ENCODE results near the gene RPS6KC1. TPM values are rescaled to one million over a fixed set of nuclear protein-coding genes. Genes with fewer than 3 reads are reported as not detected.
A peak's percentile ranks its signal among the peaks of the same experiment; 100 is the strongest.
"Not testable (repeated sequence)": the region's sequence is repeated elsewhere in the genome, so short reads cannot be mapped to it uniquely, and the experiment has no call there.

Gene RPS6KC1
- polyA plus RNA-seq, 1 donor from 2014 or later = 7.6 TPM

DNA sequence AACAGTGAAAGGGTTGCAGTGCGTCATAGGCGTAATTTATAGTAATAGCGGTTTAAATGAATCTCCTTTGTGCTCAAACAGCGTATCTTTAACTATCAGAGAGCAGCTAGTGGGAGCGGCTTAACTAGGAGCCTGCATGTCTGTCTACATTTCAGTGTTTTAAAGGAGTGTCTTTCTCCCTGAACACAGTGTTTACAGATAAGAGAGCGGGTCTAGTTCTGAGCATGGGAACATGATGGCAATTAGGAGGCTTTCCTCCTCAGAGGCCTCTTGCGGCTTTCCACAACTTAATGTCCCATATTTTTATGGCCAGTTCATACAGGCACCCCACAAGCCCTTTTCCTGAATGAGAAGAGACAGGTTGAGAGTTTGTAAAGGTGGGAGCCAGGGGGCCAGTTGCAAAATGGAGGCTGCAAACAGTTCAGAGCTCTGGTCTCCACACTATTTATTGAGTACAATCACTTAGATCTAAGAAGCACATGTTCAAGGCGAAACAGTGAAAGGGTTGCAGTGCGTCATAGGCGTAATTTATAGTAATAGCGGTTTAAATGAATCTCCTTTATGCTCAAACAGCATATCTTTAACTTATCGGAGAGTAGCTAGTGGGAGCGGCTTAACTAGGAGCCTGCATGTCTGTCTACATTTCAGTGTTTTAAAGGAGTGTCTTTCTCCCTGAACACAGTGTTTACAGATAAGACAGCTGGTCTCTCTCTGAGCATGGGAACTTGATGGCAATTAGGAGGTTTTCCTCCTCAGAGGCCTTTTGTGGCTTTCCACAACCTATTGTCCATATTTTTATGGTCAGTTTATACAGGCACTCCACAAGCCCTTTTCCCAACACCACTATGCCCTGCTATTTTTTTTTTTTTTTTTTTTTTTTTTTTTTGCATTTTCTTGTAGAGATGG is 5.5 kb upstream of the RPS6KC1 start:
- not testable (repeated sequence) for H3K27ac Mint-ChIP-seq

DNA sequence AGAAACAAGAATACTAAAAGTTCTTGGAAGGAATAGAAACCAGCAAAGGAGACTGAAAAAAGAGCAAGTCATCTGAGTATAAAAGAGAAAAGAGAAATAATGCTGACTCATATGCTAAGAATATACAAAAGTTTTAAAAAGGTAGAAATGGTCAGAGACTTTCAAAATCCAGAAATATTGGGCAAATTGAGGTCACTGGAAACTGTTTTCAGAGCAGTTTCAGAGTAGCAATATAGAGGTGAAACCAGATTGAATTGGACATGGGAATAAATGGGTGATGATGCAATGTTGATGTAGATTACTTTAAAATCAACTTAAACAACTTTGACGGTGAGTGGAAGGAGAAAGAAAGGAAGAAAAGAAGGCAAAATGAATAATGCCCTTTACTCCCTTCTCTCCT is 1.8 kb upstream of the RPS6KC1 start:
- H3K4me1 Mint-ChIP-seq = peaks cover 7 to 21% (median 15%) of the 10 kb centered on the region in 3 donors
- peak overlapping the region in 1 of 3 donors; percentile 52 for H3K27ac Mint-ChIP-seq
- H3K36me3 Mint-ChIP-seq = no peaks in the 10 kb centered on the region
- peak overlapping the region in 3 of 4 donors; percentile 12 to 79 (median 65) for H3K4me3 Mint-ChIP-seq
- peaks cover 13% of the 10 kb centered on the region for H3K27me3 Mint-ChIP-seq
- peaks cover 2 to 10% (median 6%) of the 10 kb centered on the region in 3 donors for H3K9me3 Mint-ChIP-seq

More for the DNA sequence above, 5.5 kb upstream of the RPS6KC1 start:
- H3K27me3 Mint-ChIP-seq = peaks cover 11% of the 10 kb centered on the region
- not testable (repeated sequence) for H3K4me1 Mint-ChIP-seq, H3K36me3 Mint-ChIP-seq, H3K9me3 Mint-ChIP-seq, H3K4me3 Mint-ChIP-seq

DNA sequence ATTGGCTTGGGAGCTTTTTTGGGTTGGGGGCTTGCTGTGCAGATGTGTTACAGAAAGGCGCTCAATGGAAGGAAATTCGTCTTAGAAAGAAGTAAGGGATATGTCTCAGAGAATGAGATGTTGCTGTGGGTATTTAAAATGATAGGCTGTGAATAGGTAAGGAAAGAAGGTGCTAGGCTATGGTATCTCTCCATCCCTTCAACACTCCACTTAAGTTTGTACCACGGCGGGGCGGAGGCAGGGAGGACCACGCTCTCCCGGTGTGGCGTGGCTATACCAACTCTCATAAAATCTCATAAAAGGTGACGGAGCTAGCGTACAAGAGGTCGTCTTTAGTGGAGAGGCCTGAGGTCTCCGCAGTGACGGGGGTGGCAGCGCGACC is 305 bp upstream of the RPS6KC1 start:
- H3K27me3 Mint-ChIP-seq = peaks cover 13% of the 10 kb centered on the region
- no peaks in the 10 kb centered on the region for H3K36me3 Mint-ChIP-seq
- H3K27ac Mint-ChIP-seq = peak overlapping the region; percentile 41 to 100 (median 92)
- H3K4me3 Mint-ChIP-seq = peak overlapping the region; percentile 90 to 99 (median 94)
- H3K4me1 Mint-ChIP-seq = peaks cover 7 to 22% (median 17%) of the 10 kb centered on the region in 3 donors
- H3K9me3 Mint-ChIP-seq = peaks cover 2 to 10% (median 6%) of the 10 kb centered on the region in 3 donors

DNA sequence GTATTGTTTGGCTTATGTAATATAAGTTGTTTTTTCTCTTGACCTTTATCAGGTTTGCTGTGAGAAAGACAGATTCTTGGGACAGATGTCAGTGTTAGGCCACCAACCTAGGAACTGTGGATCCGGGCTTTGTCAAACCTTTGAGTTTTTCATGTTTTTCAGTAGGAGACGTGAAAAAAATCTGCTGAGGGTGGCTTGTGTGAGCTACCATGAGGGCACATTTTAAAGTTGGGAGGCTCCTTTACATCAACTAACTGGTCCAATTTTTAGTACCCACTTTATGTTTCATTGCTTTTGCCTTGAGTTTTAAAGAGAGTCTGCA is 801 bp downstream of the RPS6KC1 start:
- Mint-ChIP-seq H3K4me3 (peak overlapping the region; percentile 90 to 99 (median 94)), H3K9me3 (peaks cover 2 to 10% (median 6%) of the 10 kb centered on the region in 3 donors), H3K4me1 (peaks cover 7 to 22% (median 17%) of the 10 kb centered on the region in 3 donors), H3K27me3 (peaks cover 13% of the 10 kb centered on the region), H3K36me3 (peaks cover 3% of the 10 kb centered on the region), H3K27ac (peak overlapping the region in 2 of 3 donors; percentile 87 to 100)

DNA sequence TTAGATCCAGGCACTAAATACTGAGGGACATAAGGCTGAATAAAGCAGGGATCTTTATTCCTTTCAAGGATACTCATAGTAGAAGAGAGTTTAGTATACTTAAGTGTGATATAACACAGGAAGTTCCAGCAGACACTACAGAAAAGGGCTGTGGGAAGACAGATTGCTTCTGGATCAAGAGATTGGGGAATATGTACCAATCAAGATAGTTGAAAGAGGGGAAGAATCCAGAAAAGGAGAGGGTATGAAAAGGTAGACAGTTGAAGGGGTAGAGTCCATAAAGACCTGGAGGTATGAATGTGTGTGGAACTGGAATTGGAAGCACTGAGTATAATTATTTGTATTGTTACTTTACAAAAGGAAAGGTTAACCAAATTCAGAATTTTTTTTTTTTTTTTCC is 2.4 kb downstream of the RPS6KC1 start:
- H3K4me3 Mint-ChIP-seq = no peak overlapping the region
- H3K9me3 Mint-ChIP-seq = peaks cover 2 to 10% (median 6%) of the 10 kb centered on the region in 3 donors
- H3K4me1 Mint-ChIP-seq = peaks cover 7 to 22% (median 17%) of the 10 kb centered on the region in 3 donors
- H3K36me3 Mint-ChIP-seq = peaks cover 3% of the 10 kb centered on the region
- no peak overlapping the region for H3K27ac Mint-ChIP-seq
- peaks cover 8% of the 10 kb centered on the region for H3K27me3 Mint-ChIP-seq

DNA sequence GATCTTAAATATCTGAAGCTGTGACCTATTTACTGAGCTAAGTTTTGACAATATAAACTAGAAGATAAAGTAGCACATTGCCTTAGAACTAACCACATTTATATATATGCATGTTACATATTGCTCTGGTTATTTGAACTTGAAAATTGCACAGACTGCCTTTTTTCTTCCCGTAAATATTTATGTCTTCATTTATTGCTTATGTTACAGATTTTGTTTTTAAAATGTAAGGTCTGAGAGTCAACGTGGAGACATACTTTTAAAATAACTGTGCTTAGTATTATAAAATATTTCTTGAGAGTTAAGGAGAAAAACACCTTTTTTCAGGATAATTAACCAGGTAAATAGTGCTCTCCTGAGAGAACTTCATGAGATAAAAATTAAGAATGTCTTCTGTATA is 3.1 kb downstream of the RPS6KC1 start:
- Mint-ChIP-seq H3K4me1 (peaks cover 7 to 22% (median 17%) of the 10 kb centered on the region in 3 donors), H3K27me3 (peaks cover 3% of the 10 kb centered on the region), H3K9me3 (peaks cover 2 to 6% (median 6%) of the 10 kb centered on the region in 3 donors), H3K36me3 (peaks cover 3% of the 10 kb centered on the region), H3K4me3 (no peak overlapping the region), H3K27ac (no peak overlapping the region)

DNA sequence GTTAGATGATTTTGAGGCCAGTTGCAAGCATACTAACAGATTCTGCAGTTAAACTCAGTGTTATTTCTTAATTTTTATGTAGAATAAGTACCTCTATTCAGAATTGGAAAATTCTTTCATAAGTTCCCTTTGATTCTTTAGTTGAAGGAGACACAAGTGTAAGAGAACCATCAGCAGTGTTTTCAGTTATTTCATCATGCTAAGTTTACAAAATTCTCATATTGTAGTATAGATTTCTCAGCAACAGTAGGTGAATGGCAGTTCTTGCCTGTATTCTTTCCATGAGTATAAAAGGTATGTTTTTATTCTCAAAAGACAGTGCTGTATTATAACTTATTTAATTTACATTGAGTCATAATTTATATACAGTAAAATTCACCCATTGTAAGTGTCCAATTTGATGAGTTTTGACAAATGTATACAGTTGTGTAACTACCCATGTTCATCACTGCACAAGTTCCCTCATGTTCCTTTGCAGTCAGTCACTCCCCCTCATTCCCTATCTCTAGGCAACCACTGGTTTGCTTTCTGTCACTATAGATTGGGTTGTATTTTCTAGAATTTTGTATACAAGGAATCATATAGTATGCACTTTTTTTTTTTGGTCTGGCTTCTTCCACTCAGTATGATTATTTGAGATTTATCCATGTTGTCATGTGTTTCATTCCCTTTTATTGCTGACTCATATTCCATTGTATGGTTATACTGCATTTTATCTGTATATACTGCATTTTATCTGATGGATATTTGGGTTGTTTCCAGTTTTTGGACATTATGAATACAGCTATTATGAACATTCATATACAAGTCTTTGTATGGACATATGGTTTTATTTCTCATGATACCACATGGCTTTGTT is 3.9 kb downstream of the RPS6KC1 start:
- Mint-ChIP-seq H3K4me3 (peak overlapping the region in 1 of 4 donors; percentile 9), H3K27me3 (peaks cover 3% of the 10 kb centered on the region), H3K9me3 (peaks cover 2 to 6% (median 6%) of the 10 kb centered on the region in 3 donors), H3K27ac (no peak overlapping the region), H3K4me1 (peaks cover 7 to 22% (median 18%) of the 10 kb centered on the region in 3 donors), H3K36me3 (peaks cover 3% of the 10 kb centered on the region)

DNA sequence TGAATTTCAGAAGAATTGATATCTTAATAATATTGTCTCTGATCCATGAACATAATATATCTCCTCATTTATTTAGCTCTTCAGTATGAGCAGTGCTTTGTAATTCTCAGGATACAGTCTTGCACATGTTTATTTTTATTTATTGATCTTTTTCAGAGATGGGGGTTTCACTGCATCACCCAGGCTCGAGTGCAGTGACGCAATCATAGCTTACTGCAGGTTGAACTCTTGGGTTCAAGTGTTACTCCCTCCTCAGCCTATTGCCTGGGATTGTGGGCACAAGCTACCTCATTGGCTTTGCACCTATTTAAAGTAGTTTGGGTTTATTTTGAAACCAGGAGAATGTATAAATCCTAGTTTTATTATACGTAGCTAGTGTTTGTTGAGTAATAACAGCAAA is 4.7 kb downstream of the RPS6KC1 start:
- Mint-ChIP-seq H3K36me3 (peaks cover 3% of the 10 kb centered on the region), H3K9me3 (peaks cover 0 to 4% (median under 1%) of the 10 kb centered on the region in 3 donors), H3K4me3 (no peak overlapping the region), H3K27me3 (peaks cover under 1% of the 10 kb centered on the region), H3K27ac (no peak overlapping the region), H3K4me1 (peaks cover 7 to 15% (median 14%) of the 10 kb centered on the region in 3 donors)

DNA sequence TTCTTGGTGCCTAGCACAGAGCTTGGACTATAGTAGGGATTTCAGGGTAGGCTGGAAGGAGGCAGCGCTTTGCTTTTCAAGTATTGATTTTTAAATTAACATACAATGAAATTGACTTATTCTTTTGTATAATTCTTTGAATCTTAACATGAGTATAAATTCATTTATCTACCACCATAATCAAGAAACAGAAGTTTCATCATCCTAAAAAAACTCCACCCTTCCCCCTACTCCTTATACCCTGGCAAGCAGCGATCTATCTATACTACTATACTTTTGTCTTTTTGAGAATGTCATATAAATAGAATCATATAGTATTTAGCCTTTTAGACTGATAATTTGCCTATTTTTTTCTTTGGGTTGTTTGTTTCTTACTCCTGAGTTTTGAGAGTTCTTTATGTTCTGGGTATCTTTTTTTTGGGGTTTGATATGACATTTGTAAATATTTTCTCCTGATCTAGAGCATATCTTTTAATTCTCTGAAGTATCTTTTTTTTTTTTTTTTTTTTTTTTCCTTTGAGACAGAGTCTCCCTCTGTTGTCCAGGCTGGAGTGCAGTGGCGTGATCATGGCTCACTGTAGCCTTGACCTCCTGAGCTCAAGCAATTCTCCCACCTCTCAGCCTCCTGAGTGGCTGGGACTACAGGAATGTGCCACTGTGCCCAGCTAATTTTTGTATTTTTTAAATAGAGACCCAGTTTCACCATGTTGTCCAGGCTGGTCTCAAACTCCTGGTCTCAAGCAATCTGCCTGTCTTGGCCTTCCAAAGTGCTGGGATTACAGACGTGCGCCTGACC is 6.4 kb downstream of the RPS6KC1 start:
- H3K27ac Mint-ChIP-seq = no peak overlapping the region
- H3K36me3 Mint-ChIP-seq = peaks cover 3% of the 10 kb centered on the region
- H3K4me3 Mint-ChIP-seq = no peak overlapping the region
- H3K4me1 Mint-ChIP-seq = peaks cover 4 to 10% (median 5%) of the 10 kb centered on the region in 3 donors
- no peaks in the 10 kb centered on the region for H3K9me3 Mint-ChIP-seq
- H3K27me3 Mint-ChIP-seq = no peaks in the 10 kb centered on the region

DNA sequence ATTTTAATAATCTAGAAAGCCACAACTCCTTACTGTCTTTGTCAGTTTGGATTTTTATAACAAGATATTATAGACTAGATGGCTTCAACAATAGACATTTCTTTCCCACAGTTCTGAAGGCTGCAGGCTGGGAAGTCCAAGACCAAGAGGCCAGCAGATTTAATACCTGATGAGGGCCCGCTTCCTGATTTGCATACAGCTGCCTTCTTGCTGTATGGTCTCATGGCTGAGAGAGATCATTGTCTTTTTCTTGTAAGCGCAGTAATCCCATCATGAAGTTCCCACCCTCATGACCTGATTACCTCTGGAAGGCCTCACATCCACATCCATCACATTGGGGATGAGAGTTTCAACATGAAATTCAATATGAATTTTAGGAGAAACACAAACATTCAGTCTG is 9.8 kb downstream of the RPS6KC1 start:
- Mint-ChIP-seq H3K27me3 (no peaks in the 10 kb centered on the region), H3K4me1 (peaks cover 6 to 9% (median 8%) of the 10 kb centered on the region in 3 donors), H3K27ac (no peak overlapping the region), H3K36me3 (peaks cover 3% of the 10 kb centered on the region), H3K9me3 (no peaks in the 10 kb centered on the region), H3K4me3 (no peak overlapping the region)

DNA sequence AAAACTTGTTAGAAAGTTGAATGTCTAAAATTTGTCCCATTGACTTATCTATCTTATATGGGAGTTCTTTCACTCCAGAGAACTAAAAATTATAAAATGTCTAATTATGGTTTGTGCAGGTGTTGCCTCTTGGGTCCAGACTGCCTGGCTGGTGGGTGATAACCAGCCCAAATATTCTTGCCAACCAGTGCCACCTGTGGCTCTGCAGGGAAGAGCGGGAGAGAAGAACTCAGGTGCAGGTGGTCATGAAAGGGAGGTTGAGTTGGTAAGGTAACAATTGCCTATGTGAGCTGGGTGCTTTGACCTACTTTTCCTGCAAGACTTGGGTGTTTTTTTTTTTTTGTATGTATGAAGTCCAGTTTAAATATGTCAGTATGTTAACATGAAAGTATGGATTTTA is 10.2 kb downstream of the RPS6KC1 start:
- Mint-ChIP-seq H3K9me3 (no peaks in the 10 kb centered on the region), H3K4me1 (peaks cover 6 to 13% (median 9%) of the 10 kb centered on the region in 3 donors), H3K27ac (no peak overlapping the region), H3K4me3 (no peak overlapping the region), H3K27me3 (no peaks in the 10 kb centered on the region), H3K36me3 (peaks cover 3% of the 10 kb centered on the region)

DNA sequence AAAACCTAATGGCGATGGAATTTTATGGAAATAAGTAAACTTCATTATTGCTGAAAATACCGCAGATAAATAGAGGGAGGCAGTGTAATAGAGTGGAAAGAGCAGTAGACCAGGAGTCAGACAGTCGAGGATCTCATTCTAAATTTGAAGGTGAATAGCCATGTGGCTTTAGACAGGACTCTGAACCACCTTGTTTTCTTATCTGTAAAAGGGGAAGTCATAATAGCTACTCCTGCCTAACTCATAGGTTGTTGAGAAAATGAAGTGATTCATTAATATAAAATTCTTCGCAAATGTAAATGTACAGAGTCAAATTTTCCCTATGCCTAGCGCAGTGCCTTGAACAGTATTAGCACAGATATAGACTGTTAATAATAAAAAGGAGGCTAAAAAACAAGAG is 14.8 kb downstream of the RPS6KC1 start:
- Mint-ChIP-seq H3K36me3 (no peaks in the 10 kb centered on the region), H3K9me3 (no peaks in the 10 kb centered on the region), H3K27me3 (no peaks in the 10 kb centered on the region), H3K27ac (peak overlapping the region in 1 of 3 donors; percentile 35), H3K4me3 (no peak overlapping the region), H3K4me1 (peaks cover 12 to 25% (median 16%) of the 10 kb centered on the region in 3 donors)

DNA sequence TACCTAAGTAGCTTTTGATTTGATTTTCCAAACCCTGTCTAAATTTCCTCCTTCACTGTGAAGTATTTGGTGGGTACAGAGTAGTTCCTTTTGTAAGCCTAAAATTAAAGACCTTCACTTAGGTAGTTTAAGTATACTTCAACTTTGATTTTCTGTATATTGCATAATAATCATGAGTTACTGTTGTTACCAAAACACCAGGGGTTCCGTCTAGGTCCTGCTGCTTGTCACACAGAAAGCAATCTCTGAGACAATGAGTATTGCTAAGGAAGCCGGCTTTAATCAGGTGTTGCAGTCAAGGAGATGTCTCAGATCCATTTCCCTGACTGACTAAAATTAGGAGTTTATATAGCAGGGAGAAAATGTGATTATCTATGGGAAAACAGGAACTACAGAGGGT is 15.3 kb downstream of the RPS6KC1 start:
- peaks cover 12 to 22% (median 14%) of the 10 kb centered on the region in 3 donors for H3K4me1 Mint-ChIP-seq
- H3K27ac Mint-ChIP-seq = no peak overlapping the region
- no peaks in the 10 kb centered on the region for H3K36me3 Mint-ChIP-seq
- H3K9me3 Mint-ChIP-seq = no peaks in the 10 kb centered on the region
- no peaks in the 10 kb centered on the region for H3K27me3 Mint-ChIP-seq
- H3K4me3 Mint-ChIP-seq = no peak overlapping the region

DNA sequence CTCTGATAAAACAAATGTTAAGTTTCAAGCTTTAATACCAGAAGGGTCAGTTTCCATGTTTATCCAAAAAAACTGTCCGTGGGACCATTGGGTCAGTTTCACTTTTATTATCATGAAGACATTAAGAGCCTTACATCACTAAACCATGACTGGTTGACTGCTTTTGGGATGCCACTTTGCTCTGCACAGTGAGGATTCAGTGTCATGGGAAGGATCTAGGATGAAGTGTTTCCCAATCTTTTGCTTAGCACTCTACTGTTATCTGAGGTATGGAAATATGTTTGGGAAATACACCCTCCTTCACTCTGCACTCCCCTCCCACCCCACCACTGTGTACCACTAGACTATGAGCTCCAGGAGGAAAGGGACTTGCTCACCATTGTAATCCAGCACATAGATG is 16.3 kb downstream of the RPS6KC1 start:
- peak overlapping the region in 1 of 3 donors; percentile 44 for H3K27ac Mint-ChIP-seq
- peaks cover 12 to 21% (median 16%) of the 10 kb centered on the region in 3 donors for H3K4me1 Mint-ChIP-seq

More for the DNA sequence above, 16.3 kb downstream of the RPS6KC1 start:
- H3K9me3 Mint-ChIP-seq = no peaks in the 10 kb centered on the region
- H3K27me3 Mint-ChIP-seq = no peaks in the 10 kb centered on the region
- H3K36me3 Mint-ChIP-seq = no peaks in the 10 kb centered on the region
- no peak overlapping the region for H3K4me3 Mint-ChIP-seq

Data from IgD-negative memory B cell (primary cell).